ENCODE results near the gene CTDSPL2.
"Not testable (repeated sequence)": the region's sequence is repeated elsewhere in the genome, so short reads cannot be mapped to it uniquely, and the experiment has no call there.

Gene CTDSPL2

DNA sequence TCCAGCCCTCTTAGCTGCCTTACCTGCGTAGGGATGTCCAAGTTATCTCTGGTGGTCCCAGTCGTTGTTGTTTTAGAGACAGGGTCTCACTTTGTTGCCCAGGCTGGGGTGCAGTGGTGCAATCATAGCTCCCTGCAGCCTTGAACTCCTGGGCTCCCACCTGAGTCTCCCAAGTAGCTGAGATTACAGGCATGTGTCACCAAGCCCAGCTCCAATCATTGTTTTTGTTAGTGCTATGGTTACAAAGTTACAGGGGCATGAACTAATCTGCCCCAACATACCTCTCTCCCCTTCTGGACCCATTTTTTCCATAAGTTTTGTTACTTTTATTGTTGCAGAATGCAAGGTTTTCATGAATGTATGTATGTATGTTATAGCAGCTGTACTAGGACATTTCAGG, 54.7 kb downstream of the CTDSPL2 start:
- DNase-seq (ENCODE audit: low read depth in 3 of 3) = no peak

DNA sequence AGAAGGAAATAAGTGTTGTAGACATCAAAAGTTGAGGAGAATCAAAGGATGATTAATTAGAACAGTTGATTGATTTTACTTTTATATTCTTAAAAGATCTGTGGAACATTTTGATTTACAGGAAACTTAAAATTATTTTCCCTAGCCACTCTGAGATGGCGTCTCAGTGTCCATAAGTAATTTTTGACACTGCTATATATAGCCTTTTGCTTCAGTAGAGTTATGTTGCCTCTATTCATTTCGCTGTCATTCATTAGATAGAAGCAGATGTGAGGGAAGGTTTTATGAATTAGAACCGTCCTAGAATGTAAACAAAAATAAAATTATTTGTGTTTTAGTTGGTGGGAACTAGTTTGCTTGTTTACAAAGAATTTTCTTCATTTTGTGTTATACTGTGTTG, 58.5 kb downstream of the CTDSPL2 start:
- DNase-seq (ENCODE audit: low read depth in 3 of 3) = no peak

DNA sequence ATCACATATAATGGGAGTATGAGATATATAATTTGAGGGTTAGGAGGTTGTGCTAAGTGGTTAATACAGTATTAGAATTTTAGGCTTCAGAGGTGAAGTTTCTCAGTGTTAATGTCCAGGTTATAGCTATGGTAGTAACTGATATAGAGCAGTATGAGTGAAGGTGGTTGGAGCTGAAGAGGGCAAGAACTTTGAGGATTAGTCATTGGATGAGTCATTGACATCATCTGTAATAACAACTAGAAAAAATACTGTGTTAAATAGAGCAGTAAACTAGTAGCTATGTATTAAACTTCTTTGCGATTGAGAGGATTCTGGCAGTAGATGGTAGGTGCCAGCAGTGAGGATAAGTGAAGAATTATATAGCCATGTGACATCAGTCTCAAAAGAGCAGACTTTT, 62.0 kb downstream of the CTDSPL2 start:
- no peak for DNase-seq (ENCODE audit: low read depth in 3 of 3)

DNA sequence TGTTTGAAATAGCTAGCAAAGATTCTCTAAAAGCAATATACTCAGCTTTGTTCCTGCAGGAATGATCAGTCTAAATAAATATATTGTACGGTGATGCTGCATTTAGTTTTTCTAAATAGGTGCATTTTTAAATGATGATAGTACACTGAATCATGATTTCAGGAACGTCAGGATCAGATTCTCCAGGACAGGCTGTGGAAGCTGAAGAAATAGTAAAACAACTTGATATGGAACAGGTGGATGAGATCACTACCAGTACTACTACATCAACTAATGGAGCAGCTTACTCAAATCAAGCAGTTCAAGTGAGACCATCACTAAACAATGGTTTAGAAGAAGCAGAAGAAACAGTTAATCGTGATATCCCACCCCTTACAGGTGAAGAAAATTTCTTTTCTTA, 63.2 kb downstream of the CTDSPL2 start:
- DNase-seq (ENCODE audit: low read depth in 3 of 3) = no peak

DNA sequence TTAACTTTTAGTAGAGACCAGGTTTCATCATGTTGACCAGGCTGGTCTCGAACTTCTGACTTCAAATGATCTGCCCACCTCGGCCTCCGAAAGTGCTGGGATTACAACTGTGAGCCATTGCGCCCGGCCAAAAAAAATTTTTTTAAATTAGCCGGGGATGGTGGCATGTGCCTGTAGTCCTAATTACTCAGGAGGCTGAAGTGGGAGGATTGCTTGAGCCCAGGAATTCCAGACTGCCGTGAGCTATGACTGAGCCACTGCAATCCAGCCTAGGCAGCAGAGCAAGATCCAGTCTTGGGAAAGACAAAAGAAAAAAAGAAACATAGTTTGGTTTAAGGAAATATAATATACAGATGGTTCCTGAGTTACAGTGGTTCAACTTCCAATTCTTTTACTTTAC, 64.6 kb downstream of the CTDSPL2 start:
- DNase-seq (ENCODE audit: low read depth in 3 of 3) = no peak

DNA sequence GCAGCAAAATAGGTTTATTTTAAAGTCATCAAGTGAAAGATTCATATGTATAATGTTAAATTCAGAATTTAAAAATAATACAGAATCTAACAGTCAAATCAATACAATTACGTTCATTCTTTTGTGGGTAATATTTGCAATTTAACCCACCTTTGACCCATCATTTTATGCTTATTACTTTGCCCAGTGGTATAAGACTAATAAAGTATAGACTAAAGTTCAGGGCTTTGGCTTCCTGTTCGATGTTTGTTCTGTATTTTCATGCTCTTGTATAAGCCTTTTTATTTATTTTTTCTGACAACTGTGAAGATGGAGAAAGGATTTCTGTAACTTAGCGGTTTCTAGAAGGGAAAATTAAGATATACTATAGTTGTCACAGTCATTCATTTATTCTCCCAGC, 65.2 kb downstream of the CTDSPL2 start:
- DNase-seq (ENCODE audit: low read depth in 3 of 3) = no peak

DNA sequence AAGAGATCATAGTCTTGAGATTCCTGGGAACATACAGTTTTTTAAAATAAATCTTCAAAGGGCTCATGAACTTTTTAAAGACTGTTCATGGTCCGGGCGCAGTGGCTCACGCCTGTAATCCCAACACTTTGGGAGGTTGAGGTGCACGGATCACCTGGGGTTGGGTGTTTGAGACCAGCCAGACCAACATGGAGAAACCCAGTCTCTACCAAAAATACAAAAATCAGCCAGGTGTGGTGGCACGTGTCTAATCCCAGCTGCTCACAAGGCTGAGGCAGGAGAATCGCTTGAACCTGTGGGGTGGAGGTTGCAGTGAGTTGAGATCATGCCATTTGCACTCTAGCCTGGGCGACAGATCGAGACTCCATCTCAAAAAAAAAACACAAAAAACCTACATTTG, 68.1 kb downstream of the CTDSPL2 start:
- no peak for DNase-seq (ENCODE audit: low read depth in 3 of 3)

DNA sequence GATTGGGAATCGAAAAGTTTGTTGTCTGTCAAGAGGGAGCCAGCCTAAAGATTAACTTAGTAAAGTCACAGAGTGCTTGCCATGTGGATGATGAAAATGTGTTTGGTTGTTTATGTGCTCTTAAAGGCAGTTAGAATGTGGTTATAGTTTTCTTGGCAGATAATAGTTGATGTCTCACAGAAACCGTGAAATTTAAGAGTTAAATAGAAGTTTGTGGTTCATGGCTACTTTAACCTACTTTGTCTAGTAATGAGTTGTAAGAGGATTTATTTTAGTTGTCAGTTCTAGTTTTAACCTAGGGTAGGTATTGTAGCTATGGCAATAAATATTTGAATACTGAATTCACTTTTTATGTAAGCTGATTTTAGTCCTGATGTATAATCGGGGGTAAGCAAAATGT, 73.1 kb downstream of the CTDSPL2 start:
- no peak for DNase-seq (ENCODE audit: low read depth in 3 of 3)

DNA sequence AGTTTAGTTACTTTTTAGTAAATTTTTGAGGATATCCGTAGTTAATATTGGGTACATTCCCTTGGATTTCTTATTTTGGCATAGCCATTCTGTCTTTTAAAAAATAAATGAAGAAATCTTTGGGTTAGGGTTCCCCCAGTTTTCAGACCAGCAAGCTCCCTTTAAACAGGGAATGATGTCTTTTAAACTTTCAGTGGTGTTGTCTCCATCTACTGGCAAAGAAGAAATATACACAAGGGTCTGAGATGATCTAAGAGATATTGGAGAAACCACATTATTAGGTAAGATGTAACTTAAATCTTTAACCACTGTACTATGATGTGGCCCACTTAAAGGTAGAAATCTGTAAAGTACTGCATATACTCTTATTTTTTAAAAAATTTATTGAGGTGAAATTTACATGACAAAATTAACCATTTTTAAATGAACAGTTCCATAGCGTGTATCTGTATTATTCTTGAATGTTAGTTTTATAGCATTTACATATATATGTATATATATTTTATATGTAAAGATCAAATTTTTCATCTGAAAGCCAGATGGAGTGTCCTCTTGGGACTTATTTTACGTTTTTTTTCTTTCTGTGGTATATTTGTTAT, 74.4 kb downstream of the CTDSPL2 start:
- no peak for DNase-seq (ENCODE audit: low read depth in 3 of 3)

DNA sequence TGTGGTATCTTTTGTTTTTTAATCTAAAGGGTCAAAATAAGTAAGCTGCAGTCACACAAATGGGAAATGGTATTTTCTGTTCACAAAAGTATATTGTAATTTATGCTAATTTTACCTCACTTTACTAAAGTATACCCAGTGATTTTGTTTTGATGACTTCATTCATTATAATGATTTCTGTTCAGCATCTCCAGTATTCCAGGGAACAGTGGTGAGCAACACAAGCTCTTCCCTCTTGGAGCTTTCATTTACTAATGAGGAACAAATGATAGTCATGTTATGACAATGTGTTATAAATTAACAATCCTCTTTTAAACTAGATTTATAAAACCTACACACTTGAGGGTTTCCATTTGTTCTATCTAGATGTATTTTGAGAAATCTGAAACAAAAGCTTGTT, 89.0 kb downstream of the CTDSPL2 start:
- no peak for DNase-seq (ENCODE audit: low read depth in 3 of 3)

DNA sequence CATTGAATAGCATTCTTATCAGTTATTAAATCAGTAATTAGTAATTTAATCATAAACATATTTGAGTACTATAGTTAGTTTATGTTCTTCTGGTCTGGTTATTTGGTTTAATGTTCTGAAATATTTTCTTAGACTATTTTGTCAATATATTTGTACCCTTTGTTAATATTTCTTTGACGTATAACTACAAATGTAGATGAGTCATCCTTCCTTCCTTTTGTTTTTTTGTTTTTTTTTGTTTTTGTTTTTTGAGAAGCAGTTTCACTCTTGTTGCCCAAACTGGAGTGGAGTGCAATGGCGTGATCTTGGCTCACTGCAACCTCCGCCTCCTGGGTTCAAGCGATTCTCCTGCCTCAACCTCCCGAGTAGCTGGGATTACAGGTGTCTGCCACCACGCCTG, 92.1 kb downstream of the CTDSPL2 start:
- DNase-seq (ENCODE audit: low read depth in 3 of 3) = no peak

DNA sequence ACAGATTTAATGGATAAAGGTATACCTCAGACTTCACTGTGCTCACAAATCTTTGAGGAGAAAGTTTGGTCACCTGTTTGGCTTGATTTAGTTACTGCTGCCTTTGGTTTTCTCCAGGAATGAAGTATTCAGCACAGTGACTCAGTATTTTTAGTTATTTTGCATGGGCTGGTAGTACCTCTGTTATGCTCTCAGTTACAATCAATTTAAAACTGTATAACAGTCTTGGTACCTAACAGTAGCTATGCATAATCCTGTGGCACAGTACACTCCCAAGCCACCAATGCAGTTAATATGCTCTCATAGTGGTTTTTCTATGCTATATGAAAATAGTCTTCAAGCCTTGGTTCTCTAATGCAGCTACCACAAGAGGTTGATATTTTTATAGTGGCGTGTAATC, 97.6 kb downstream of the CTDSPL2 start:
- no peak for DNase-seq (ENCODE audit: low read depth in 3 of 3)

DNA sequence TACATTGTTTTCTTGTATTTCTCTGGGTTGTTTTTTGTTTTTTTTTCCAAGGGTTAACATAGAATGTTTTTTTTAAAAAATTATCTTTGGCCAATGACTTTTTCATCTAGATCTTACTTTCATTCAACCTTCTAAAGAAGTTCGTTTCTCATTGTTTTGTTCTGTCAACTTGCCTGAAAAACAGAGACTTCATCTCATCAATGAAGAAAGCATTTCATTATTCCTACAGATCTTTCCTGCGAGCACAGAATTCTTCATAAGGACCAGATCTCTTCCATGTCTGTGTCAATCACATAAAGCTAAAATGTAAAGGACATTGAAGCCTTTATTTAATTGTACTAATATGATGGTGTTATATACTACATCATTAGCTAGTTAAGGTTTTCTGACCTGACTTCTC, 99.8 kb downstream of the CTDSPL2 start:
- DNase-seq (ENCODE audit: low read depth in 3 of 3) = no peak

DNA sequence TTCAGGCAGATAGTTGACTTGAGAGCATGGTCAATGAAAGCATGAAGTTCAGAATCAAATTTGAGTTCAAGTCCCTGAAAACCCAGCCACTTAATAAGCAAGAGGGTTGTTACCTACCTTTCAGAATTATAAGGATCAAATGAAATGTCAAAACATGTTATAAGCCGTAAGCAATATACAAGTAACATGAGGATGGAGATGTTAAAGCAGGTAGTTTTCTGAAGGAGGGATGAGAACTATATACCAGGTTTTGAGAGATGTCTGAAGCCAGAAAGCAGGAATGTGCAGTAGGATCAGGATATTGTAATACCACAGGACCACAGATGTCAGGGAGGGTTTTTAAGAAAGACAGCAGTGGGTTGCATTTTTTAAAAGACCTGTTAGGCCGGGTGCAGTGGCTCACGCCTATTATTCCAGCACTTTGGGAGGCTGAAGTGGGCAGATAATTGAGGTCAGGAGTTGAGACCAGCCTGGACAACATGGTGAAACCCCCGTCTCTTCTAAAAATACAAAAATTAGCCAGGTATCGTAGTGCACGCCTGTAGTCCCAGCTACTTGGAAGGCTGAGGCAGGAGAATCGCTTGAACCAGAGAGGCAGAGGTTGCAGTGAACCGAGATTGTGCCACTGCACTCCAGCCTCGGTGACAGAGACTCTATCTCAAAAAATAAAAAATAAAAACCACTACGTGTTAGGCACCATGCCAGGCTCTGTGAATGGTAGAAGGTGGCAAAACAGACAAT, 102.6 kb downstream of the CTDSPL2 start:
- no peak for DNase-seq (ENCODE audit: low read depth in 3 of 3)

DNA sequence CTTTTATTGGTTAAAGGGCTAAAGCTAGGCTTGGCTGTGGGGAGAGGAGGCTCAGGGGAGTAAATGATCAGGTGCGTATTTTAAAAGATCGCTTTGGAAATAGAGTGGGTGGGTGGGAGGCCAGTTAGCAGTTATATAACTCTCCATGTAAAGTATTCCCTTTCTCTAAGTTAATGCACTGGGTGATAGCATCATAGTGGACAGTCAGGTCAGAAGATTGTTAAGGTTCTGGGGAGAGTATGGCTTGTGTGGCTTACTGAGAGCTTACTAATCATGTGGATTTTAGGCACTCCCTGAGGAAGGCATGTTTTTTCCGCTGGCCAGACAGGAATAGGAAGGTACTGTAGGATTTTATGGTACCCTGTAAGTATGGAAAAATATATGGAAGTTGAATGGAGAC, 103.2 kb downstream of the CTDSPL2 start:
- DNase-seq (ENCODE audit: low read depth in 3 of 3) = no peak

DNA sequence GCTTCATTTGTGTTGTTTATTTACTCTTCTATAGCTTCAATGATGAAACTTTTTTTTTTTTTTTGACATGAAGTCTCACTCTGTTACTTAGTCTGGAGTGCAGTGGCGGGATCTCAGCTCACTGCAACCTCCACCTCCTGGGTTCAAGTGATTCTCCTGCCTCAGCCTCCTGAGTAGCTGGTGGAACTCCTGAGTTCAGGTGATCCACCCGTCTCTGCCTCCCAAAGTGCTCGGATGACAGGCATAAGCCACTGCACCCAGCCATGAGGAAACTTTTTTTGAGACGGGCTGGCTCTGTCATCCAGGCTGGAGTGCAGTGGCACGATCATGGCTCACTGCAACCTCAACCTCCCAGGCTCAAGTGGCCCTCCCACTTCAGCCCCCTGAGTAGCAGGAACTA, 104.8 kb downstream of the CTDSPL2 start:
- DNase-seq (ENCODE audit: low read depth in 3 of 3) = not testable (repeated sequence)

DNA sequence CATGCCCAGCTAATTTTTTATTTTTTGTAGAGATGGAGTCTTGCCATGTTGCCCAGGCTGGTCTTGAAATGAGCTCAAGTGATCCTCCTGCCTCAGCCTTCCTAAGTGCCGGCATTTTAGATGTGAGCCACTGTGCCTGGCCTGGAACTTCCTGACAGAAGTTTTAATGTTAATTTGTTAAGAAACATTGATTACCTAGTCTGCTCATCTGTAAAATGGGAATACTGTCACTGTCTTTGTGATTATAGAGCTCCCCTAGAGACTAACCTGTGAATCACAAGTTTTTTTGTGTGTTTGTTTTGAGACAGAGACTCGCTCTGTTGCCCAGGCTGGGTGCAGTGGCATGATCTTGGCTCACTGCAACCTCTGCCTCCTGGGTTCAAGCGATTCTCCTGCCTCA, 105.3 kb downstream of the CTDSPL2 start:
- DNase-seq (ENCODE audit: low read depth in 3 of 3) = no peak

DNA sequence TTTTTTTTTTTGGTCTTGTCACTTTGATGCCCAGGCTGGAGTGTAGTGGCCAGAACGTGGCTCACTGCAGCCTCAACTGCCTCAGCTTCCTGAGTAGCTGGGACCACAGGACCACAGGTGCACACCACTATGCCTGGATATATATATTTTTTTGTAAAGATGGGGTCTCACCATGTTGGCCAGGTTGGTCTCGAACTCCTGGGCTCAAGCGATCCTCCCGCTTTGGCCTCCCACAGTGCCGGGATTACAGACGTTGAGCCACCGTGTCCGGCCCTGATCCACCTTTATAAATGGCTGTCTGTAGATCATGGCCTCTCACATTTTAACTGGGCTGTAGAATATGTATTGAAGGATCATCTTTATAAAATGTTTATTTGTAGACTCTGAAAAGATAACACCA, 107.7 kb downstream of the CTDSPL2 start:
- DNase-seq (ENCODE audit: low read depth in 3 of 3) = no peak

DNA sequence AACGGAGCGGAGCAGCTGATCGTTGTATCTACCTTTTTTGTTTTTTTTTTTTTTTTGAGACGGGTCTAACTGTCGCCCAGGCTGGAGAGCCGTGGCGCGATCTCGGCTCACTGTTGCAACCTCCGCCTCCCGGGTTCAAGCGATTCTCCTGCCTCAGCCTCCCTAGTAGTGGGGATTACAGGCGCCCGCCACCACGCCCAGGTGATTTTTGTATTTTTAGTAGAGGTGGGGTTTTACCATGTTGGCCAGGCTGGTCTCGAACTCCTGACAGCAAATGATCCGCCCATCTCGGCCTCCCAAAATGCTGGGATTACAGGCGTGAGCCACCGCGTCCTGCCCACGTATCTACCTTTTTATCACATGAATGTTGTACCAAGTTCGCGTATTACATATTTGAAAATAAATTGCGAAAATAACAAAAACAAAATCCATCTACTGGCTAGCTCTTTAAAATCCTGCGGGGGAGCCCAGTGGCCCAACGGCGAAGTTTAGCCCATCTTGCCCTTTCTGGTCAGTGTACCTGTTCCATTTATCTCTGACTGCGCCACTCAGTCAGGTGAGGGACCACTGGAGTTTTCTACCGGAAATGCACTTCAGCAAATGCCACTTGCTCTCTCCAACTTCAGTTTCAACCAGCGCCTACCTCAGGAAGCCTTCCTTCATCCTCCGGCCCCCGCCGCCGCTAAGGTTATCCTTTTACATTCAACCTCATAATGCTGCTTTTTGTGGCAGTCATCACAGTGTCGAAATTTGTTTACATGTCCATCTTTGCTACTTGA, 108.3 kb downstream of the CTDSPL2 start:
- DNase-seq (ENCODE audit: low read depth in 3 of 3) = no peak

DNA sequence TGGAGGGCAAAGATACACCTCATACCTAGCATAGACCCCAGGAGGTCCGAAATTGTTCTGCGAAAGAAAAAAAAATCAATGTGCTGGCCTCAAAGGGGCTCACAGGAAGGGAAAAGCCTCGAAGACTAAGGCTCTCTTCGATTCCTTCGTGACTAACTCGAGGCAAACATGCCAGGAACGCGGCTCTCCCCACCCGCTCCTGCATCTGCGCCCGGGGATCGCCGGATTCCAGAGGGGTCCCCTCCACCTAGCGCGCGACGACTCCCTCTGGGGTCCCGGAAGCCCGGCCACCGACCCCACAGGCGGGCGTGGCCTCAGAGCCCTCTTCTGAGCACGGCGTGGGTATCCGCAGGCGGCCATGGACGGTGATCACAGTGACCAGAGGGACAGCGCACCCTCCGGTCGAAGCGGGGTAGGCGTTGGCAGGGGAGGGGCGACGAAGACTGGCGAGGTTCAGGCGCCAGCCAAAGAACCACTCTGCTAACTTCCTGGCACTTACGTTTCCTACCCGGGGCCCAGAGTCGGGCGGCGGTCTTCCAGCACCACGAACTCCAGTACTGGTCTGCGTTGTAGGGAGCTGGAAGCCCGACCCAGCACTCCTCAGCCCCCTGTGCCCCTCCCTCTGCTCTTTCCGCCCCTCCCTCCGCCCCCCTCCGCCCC, 109.0 kb downstream of the CTDSPL2 start:
- no peak for DNase-seq (ENCODE audit: low read depth in 3 of 3)

DNA sequence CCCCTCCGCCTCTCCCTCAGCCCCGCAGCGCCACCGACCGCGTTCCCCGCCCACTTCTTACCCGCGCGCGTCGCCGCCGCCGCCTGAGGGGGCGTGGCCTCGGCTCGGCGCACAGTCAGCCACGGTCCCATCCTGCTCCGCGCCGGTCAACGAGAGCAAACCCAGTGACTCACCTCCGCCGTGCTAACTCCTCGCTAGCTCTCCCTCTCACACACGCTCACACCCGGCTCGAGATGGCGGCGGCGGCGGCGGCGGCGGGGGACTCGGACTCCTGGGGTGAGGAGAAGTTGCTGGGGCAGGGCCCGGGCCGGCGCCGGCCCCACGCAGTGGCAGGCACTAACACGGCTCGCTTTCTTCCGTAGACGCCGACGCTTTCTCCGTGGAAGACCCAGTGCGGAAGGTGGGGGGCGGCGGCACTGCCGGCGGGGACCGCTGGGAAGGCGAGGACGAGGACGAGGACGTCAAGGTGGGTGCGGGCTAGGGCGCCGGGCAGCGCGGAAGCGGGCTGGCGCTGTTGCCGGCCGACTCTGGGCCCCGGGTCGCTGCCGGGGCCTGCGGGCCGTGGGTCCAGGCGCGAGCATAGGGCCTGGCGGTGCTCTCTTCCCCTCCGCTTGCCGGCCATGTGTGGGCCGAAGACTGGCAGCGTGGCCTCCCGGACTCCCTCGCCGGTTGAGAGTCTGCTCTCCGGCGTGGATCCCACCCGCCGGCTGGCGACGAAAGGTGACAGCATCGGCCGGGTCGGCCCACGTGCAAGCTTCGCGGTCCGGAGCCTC, 109.7 kb downstream of the CTDSPL2 start, which contains the start of gene EIF3J:
EIF3J (plus strand) TSS at position 186 of the 773 bp plus-strand sequence; CDS start at position 234, 48 bp downstream.
- DNase-seq (ENCODE audit: low read depth in 3 of 3) = peak; percentile 85 to 93 (median 89)

All from stimulated activated CD4-positive, alpha-beta T cell treated with anti-CD3 and anti-CD28 coated beads, TNF-alpha, amount 100 ng/mL, for 4 hours (primary cell).